GM12878 (cell line): ENCODE results near the gene LRP1B.

ENCODE experiments used
- BCL3 ChIP-seq: IDR thresholded peaks from 2 replicates; pipeline ENCODE4 v1.6.1; 2011; ENCODE audit warnings: borderline replicate concordance, low read depth, mild to moderate bottlenecking, moderate library complexity, low read length; ENCODE audit not compliant: insufficient read depth, poor library complexity, severe bottlenecking
- CTCF ChIP-seq, 3 experiments: IDR thresholded peaks in 2 of 3; conservative IDR thresholded peaks in 1 of 3; 2 replicates each; pipeline ENCODE4 v1.5.1; 2011; ENCODE audit warnings: low read depth in 3 of 3, low read length in 3 of 3, mild to moderate bottlenecking in 3 of 3, control low read depth in 2 of 3, moderate library complexity in 2 of 3, inconsistent platforms in 1 of 3, mixed read lengths in 1 of 3; ENCODE audit not compliant: control insufficient read depth in 2 of 3, insufficient read depth in 1 of 3; ENCODE audit errors: extremely low read depth in 1 of 3
- JUNB ChIP-seq: IDR thresholded peaks from 2 replicates; pipeline ENCODE4 v1.6.1; 2016; ENCODE audit warnings: antibody characterized with exemption, mild to moderate bottlenecking
- POLR2A ChIP-seq: IDR thresholded peaks from 2 replicates; pipeline ENCODE4 v1.6.1; 2011; ENCODE audit warnings: low read depth, mild to moderate bottlenecking, low read length
- POLR2AphosphoS5 ChIP-seq: IDR thresholded peaks from 2 replicates; pipeline ENCODE4 v1.6.1; 2011; ENCODE audit warnings: mild to moderate bottlenecking, low read length, inconsistent platforms
- TAF1 ChIP-seq: IDR thresholded peaks from 2 replicates; pipeline ENCODE4 v1.6.1; 2011; ENCODE audit warnings: mild to moderate bottlenecking, low read depth, low read length, borderline replicate concordance
- ZNF24 ChIP-seq: fragments of 450-650 bp; IDR thresholded peaks from 2 replicates; pipeline ENCODE4 v1.6.1; 2017; ENCODE audit warnings: antibody characterized with exemption, mild to moderate bottlenecking

GRCh38 chr2:141709756-141710155 lies 421.1 kb downstream of the LRP1B start:
- no peak for TF ChIP-seq POLR2A
- TF ChIP-seq ZNF24 = no peak
- no peak for TF ChIP-seq CTCF (IDR thresholded peaks at IDR 0.05 in 2 of 3, conservative IDR thresholded peaks at IDR 0.05 in 1 of 3; ENCODE audit: control insufficient read depth in 2 of 3, extremely low read depth in 1 of 3, insufficient read depth in 1 of 3, low read depth in 3 of 3, low read length in 3 of 3)
- no peak for TF ChIP-seq POLR2AphosphoS5
- no peak for TF ChIP-seq JUNB
- TF ChIP-seq BCL3 = no peak
- TF ChIP-seq TAF1 = no peak
